ENCODE data around the gene EME1. TPM values are rescaled to one million over a fixed set of nuclear protein-coding genes. Genes with fewer than 3 reads are reported as not detected.

The EME1 gene
- total RNA-seq, 4 donors from 2014 or later = 0.27 to 1.3 (median 0.38) TPM

DNA sequence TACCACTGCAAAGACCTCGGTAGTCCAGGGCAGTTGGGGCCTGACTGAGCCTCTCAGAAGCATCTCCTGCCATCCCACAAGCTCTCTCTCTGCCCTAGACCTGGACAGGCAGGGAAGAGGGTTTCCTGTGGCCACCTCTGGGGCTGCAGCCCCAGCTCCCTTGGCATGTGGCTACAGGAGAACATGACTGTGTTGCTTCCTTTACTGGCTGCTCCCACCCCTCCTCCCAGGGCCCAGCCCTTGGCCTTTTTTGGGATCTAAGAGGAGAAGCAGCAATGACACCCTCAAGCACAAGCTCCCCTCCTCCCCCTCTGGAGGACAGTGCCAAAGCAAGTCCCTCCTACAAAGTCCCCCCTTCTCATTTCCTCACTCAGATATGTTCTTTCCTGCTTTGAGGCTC is 5.6 kb upstream of the EME1 start:
- no peak overlapping the region for H3K4me3 ChIP-seq (ENCODE audit: low read depth, poor library complexity, severe bottlenecking)
- 80 to 82% methylated on average over 1 of the region's 1 CpG for WGBS, 2 donors
- TF ChIP-seq CTCF (IDR thresholded peaks at IDR 0.05) = no peak
- TF ChIP-seq POLR2A (IDR thresholded peaks at IDR 0.05) = no peak

GRCh38 chr17:50370052-50370451 is 3.0 kb upstream of the EME1 start:
- intact Hi-C loops (cut with DNase I; ENCODE audit: low total_unique reads) = no loop called here
- WGBS, 2 donors = 90 to 96% methylated on average over 5 of the region's 5 CpGs
- DNase-seq (ENCODE audit: low spot score in 2 of 2) = no peak
- no peak overlapping the region for H3K4me3 ChIP-seq (ENCODE audit: low read depth, poor library complexity, severe bottlenecking)
- no peak for TF ChIP-seq CTCF (IDR thresholded peaks at IDR 0.05)
- TF ChIP-seq POLR2A (IDR thresholded peaks at IDR 0.05) = no peak

More for the DNA sequence above, 5.6 kb upstream of the EME1 start:
- DNase-seq (ENCODE audit: low spot score in 2 of 2) = no peak
- intact Hi-C loops (cut with DNase I; ENCODE audit: low total_unique reads) = loop anchor here (10.0 kb wide), 1 partner anchor 107 kb away; the partner anchor contains the start of gene RSAD1

DNA sequence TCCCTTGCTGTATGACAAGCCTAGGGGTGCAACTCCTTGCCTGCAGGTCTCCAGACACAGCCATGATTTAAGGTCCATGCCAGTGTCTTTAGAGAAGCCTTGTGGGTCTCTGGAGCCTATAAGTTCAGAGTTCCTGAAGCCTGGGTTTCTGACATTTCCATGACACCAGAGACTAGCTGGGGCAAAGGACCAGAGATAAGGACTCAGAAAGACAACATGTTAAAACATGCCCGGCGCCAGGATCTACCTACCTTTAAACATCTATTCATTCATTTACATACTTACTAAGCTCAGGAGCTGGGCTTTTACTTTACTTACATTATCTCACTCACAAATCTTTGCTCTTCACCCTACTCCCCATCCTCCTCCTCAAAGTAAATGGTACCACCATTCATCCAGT is 1.5 kb upstream of the EME1 start:
- intact Hi-C loops (cut with DNase I; ENCODE audit: low total_unique reads) = no loop called here
- 62 to 64% methylated on average over 2 of the region's 2 CpGs for WGBS, 2 donors
- DNase-seq (ENCODE audit: low spot score in 2 of 2) = no peak
- H3K4me3 ChIP-seq (ENCODE audit: low read depth, poor library complexity, severe bottlenecking) = no peak overlapping the region
- TF ChIP-seq CTCF (IDR thresholded peaks at IDR 0.05) = no peak

DNA sequence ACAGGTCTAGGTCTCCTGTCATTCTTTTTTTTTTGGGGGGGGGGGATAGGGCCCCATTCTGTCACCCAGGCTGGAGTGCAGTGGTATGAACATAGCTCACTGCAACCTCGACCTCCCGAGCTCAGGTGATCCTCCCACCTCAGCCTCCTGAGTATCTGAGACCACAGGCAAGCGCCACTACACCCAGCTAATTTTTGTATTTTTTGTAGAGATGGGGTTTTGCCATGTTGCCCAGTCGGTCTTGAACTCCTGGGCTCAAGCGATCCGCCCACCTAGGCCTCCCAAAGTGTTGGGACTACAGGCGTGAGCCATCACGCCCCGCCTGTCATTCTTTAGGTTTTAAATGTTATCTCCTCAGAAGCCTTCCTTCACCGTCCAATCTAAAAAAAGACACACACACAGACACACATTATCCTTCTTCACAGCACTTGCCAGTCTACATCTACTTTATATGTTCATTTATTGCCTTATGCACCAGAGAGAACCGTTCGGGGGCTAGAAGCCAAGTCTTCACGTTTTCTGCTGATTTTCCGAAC is 739 bp upstream of the EME1 start:
- TF ChIP-seq POLR2A (IDR thresholded peaks at IDR 0.05) (no peak), CTCF (IDR thresholded peaks at IDR 0.05) (no peak)
- DNase-seq (ENCODE audit: low spot score in 2 of 2) = no peak
- intact Hi-C loops (cut with DNase I; ENCODE audit: low total_unique reads) = no loop called here
- peak overlapping the region; percentile 53 for H3K4me3 ChIP-seq (ENCODE audit: low read depth, poor library complexity, severe bottlenecking)
- WGBS, 2 donors = 18% methylated on average over 14 of the region's 14 CpGs

GRCh38 chr17:50373705-50374104 is 676 bp downstream of the EME1 start:
- TF ChIP-seq CTCF (IDR thresholded peaks at IDR 0.05) (no peak), POLR2A (IDR thresholded peaks at IDR 0.05) (no peak)
- no peak overlapping the region for H3K4me3 ChIP-seq (ENCODE audit: low read depth, poor library complexity, severe bottlenecking)
- 84 to 85% methylated on average over 2 of the region's 2 CpGs for WGBS, 2 donors
- DNase-seq (ENCODE audit: low spot score in 2 of 2) = no peak
- intact Hi-C loops (cut with DNase I; ENCODE audit: low total_unique reads) = no loop called here

Measured in lower leg skin (tissue), 4 donors.